Small intestine (tissue), 7 donors: ENCODE data around the gene PDE11A. TPM values are rescaled to one million over a fixed set of nuclear protein-coding genes. Genes with fewer than 3 reads are reported as not detected.

Source experiments
- DNase-seq, 2 donors: peaks; one replicate each; pipeline versions ENCODE4 v3.0.0 to v3.0.0-alpha.2; 2013
- FAIRE-seq: peaks from 2 replicates; lab custom pipeline; 2012; peaks lifted over from hg19 to GRCh38; lab: Jason Lieb, UNC
- H3K27ac ChIP-seq, 3 donors: one replicate each; pipeline ENCODE4 v1.5.1; 2013; ENCODE audit warnings: low read length in 2 of 3, mild to moderate bottlenecking in 2 of 3, control low read depth in 1 of 3, inconsistent platforms in 1 of 3, low read depth in 1 of 3, moderate library complexity in 1 of 3
- H3K27me3 ChIP-seq, 3 donors: one replicate each; pipeline ENCODE4 v1.6.1; 2013; ENCODE audit warnings: low read length in 3 of 3, inconsistent platforms in 1 of 3; ENCODE audit not compliant: control insufficient read depth in 3 of 3, insufficient read depth in 3 of 3
- H3K36me3 ChIP-seq, 3 donors: one replicate each; pipeline ENCODE4 v1.6.1; 2013; ENCODE audit warnings: low read length in 3 of 3, inconsistent platforms in 1 of 3, low read depth in 1 of 3, mild to moderate bottlenecking in 1 of 3, moderate library complexity in 1 of 3; ENCODE audit not compliant: control insufficient read depth in 3 of 3, insufficient read depth in 2 of 3
- H3K4me1 ChIP-seq, 3 donors: one replicate each; pipeline ENCODE4 v1.6.1; 2013; ENCODE audit warnings: low read length in 2 of 3, inconsistent platforms in 1 of 3, low read depth in 1 of 3, mild to moderate bottlenecking in 1 of 3, moderate library complexity in 1 of 3; ENCODE audit not compliant: control insufficient read depth in 3 of 3, insufficient read depth in 2 of 3
- H3K4me3 ChIP-seq, 3 donors: one replicate each; pipeline ENCODE4 v1.5.1; 2013; ENCODE audit warnings: low read length in 3 of 3, control low read depth in 1 of 3, inconsistent platforms in 1 of 3, low read depth in 1 of 3, mild to moderate bottlenecking in 1 of 3, moderate library complexity in 1 of 3
- H3K9me3 ChIP-seq, 2 donors: one replicate each; pipeline ENCODE4 v1.6.1; 2013; ENCODE audit warnings: low read depth in 1 of 2, low read length in 1 of 2; ENCODE audit not compliant: control insufficient read depth in 2 of 2, insufficient read depth in 1 of 2
- WGBS, 3 donors: extraction: QIAGEN DNeasy Blood & Tissue Kit; methylation state at CpG; one replicate each; pipeline ENCODE4 v1.1.7; 2013; 5-methylcytosine and 5-hydroxymethylcytosine counted together
- polyA plus RNA-seq, 4 donors: library from polyadenylated mRNA; stranded (reverse) in 3 of 4; unstranded in 1 of 4; fragments of 200-250 nt in 3 of 4; fragments of 120-200 nt in 1 of 4; gene quantifications; one replicate each; pipeline versions ENCODE4 v1.2.1 to v1.2.3, GENCODE V29; 2013
- donor health status: healthy with polysubstance abuse.
- donor health status: control.
- donor health status: control.
- donor health status: Bipolar disorder and iron deficiency.
- donor health status: healthy.

The PDE11A gene
- polyA plus RNA-seq, 4 donors, result 0.27 to 3.8 (median 0.84) TPM

DNA sequence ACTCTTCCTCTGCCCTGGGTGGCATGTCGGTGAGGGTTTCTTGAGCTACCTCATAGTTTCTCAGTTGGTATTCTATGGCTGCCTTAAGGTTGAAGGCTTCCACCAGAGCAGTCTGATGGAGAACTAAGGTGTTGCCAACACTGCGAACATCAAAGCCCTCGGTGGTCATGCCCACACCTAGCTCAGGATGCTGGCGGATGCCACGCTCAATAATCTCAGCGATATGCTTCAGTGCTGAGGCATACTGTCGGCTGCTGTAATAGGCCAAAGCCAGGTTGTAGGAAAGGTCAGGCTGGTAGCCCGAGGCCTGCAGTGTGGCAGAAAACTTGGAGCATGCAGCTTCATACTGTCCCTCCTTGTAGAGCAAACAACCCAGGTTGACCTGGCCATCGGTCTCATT, 454.7 kb downstream of the PDE11A start:
- DNase-seq (no peak), FAIRE-seq (no peak)
- Histone ChIP-seq H3K27me3 (no peaks in the 10 kb centered on the region), H3K4me3 (peak overlapping the region; percentile 48 to 83 (median 62)), H3K4me1 (no peaks in the 10 kb centered on the region), H3K27ac (peak overlapping the region in 1 of 3 donors; percentile 96), H3K36me3 (no peaks in the 10 kb centered on the region), H3K9me3 (peaks cover 0 to 10% of the 10 kb centered on the region in 2 donors)
- 86 to 92% (median 91%) methylated on average over 9 of the region's 9 CpGs for WGBS, 3 donors

DNA sequence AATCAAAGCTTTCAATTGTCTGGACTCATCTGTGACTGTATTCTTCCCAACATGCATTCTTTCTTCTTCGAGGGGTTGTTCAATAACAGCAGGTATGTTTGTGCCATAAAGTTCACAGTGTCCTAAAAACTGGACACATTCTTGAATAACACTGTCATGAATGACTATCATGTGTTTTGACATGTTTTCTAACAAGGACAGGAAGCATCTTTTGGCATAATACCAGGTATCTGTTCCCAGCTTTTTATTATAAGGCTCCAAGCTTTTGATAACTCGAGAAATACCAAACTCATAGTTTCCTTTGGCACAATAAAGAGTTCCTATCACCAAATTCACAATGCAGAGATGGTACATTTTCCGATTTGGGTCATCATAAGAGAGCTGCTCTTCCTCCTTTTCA, 455.8 kb downstream of the PDE11A start:
- WGBS, 3 donors, result 72 to 92% (median 81%) methylated on average over 3 of the region's 3 CpGs
- H3K27me3 ChIP-seq, result no peaks in the 10 kb centered on the region
- no peak overlapping the region for H3K27ac ChIP-seq
- H3K4me3 ChIP-seq, result no peak overlapping the region
- H3K9me3 ChIP-seq, result peaks cover 0 to 10% of the 10 kb centered on the region in 2 donors
- H3K36me3 ChIP-seq, result no peaks in the 10 kb centered on the region
- FAIRE-seq (no peak), DNase-seq (no peak)
- no peaks in the 10 kb centered on the region for H3K4me1 ChIP-seq

GRCh38 chr2:177616066-177616465, 456.5 kb downstream of the PDE11A start:
- Histone ChIP-seq H3K36me3 (no peaks in the 10 kb centered on the region), H3K4me1 (no peaks in the 10 kb centered on the region), H3K4me3 (no peak overlapping the region), H3K9me3 (peaks cover 0 to 10% of the 10 kb centered on the region in 2 donors), H3K27ac (no peak overlapping the region), H3K27me3 (no peaks in the 10 kb centered on the region)
- 82 to 92% (median 86%) methylated on average over 4 of the region's 4 CpGs for whole genome bisulfite sequencing, 3 donors
- FAIRE-seq, result no peak
- DNase-seq, result no peak

- 79 to 88% (median 85%) methylated on average over 4 of the region's 4 CpGs for WGBS, 3 donors
- DNase-seq (no peak), FAIRE-seq (no peak)
- H3K36me3 ChIP-seq, result no peaks in the 10 kb centered on the region
- no peak overlapping the region for H3K27ac ChIP-seq
- peaks cover 0 to 4% of the 10 kb centered on the region in 2 donors for H3K9me3 ChIP-seq
- H3K4me1 ChIP-seq, result no peaks in the 10 kb centered on the region
- no peak overlapping the region for H3K4me3 ChIP-seq
- no peaks in the 10 kb centered on the region for H3K27me3 ChIP-seq
Observed at GRCh38 chr2:177612659-177613058, 459.9 kb downstream of the PDE11A start.

DNA sequence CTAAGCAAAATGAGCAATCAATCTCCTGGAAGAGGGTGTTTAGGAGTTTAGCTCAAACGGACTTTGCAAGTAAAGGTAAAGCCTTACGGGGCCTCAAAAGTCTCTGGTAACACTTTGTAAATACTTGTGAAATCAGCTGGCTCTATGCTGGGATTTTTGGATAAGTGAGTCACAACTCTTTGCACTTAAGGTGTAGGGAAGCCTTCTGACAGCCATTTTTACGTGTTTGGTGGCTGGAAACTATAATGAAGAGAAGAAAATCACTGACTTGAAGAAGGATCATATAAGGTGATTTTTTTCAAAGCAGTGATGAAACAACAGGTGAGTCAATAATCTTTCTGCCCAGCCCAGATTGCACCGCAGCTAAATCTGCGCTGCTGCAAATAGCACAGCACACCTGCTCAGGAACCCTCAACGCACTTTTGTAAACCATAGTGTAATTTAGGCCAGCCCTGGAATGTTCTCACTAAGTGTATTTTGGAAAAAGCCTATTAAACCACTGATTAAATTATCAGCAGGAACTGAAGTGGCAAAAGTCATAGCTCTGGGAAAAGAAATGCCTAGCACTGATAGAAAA, 461.2 kb downstream of the PDE11A start:
- WGBS, 3 donors, result 16 to 60% (median 31%) methylated on average over 6 of the region's 6 CpGs
- no peaks in the 10 kb centered on the region for H3K4me1 ChIP-seq
- H3K27ac ChIP-seq, result no peak overlapping the region
- FAIRE-seq, result no peak
- H3K4me3 ChIP-seq, result no peak overlapping the region
- peaks cover 0 to 3% of the 10 kb centered on the region in 2 donors for H3K9me3 ChIP-seq
- H3K27me3 ChIP-seq, result no peaks in the 10 kb centered on the region
- H3K36me3 ChIP-seq, result no peaks in the 10 kb centered on the region
- peak in 1 of 2 donors; percentile 23 for DNase-seq

DNA sequence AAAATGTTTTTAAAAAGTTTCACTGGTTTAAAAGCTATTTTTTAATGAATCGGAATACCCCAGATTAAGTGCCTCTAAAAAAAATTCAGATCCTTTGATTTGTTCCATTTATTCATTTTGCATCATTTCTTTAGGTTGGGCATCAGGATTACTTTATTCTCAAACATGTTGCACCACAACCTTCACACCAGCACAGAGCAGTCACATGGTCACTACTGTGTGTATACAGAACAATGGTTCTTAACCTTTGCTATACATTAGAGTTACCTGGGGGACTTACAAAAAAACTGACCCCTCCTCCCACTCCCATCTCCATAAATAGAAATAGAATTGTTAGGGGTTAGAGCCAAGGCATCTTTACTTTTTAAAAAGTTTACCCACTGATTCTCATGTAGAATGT, 461.8 kb downstream of the PDE11A start:
- Histone ChIP-seq H3K4me3 (no peak overlapping the region), H3K36me3 (no peaks in the 10 kb centered on the region), H3K4me1 (no peaks in the 10 kb centered on the region), H3K9me3 (no peaks in the 10 kb centered on the region), H3K27me3 (no peaks in the 10 kb centered on the region), H3K27ac (no peak overlapping the region)
- WGBS, 3 donors, result 96 to 100% (median 99%) methylated on average over 1 of the region's 1 CpG
- no peak for FAIRE-seq
- DNase-seq, result no peak

GRCh38 chr2:177606636-177607035, 465.9 kb downstream of the PDE11A start:
- no peak for DNase-seq
- 73 to 87% (median 77%) methylated on average over 7 of the region's 7 CpGs for WGBS, 3 donors
- H3K4me3 ChIP-seq, result no peak overlapping the region
- H3K4me1 ChIP-seq, result peaks cover 0 to 9% (median 0%) of the 10 kb centered on the region in 3 donors
- no peaks in the 10 kb centered on the region for H3K36me3 ChIP-seq
- no peaks in the 10 kb centered on the region for H3K27me3 ChIP-seq
- FAIRE-seq, result no peak
- no peaks in the 10 kb centered on the region for H3K9me3 ChIP-seq
- no peak overlapping the region for H3K27ac ChIP-seq

- Histone ChIP-seq H3K27me3 (no peaks in the 10 kb centered on the region), H3K36me3 (no peaks in the 10 kb centered on the region), H3K27ac (peak overlapping the region in 1 of 3 donors; percentile 30), H3K4me3 (no peak overlapping the region), H3K4me1 (peaks cover 0 to 9% (median 0%) of the 10 kb centered on the region in 3 donors), H3K9me3 (peaks cover 0 to 7% of the 10 kb centered on the region in 2 donors)
- FAIRE-seq (no peak), DNase-seq (peak; percentile 33 to 61)
- WGBS, 3 donors, result 58 to 73% (median 73%) methylated on average over 3 of the region's 3 CpGs
Observed at GRCh38 chr2:177604271-177605065, 468.1 kb downstream of the PDE11A start.
